ENCODE measurements around the gene FMO4.
"Not testable (repeated sequence)": the region's sequence is repeated elsewhere in the genome, so short reads cannot be mapped to it uniquely, and the experiment has no call there.

Gene FMO4

DNA sequence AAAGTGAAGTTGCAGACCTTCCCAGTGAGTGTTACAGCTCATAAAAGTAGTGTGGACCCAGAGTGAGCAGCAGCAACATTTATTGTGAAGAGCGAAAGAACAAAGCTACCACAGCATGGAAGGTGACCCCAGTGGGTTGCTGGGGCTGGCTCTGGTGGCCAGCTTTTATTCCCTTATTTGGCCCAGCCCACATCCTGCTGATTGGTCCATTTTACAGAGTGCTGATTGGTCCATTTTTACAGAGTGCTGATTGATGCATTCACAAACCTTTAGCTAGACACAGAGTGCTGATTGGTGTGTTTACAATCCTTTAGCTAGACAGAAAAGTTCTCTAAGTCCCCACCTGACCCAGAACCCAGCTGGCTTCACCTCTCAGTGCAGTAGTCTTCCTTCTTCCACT lies 76.8 kb downstream of the FMO4 start:
- DNase-seq, result not testable (repeated sequence)

All from SHP77 treated with DMSO at 0.1 percent for 48 hours (cell line).